Glutamatergic neuron (in vitro differentiated cells): ENCODE measurements around the gene ETF1. TPM values are rescaled to one million over a fixed set of nuclear protein-coding genes. Genes with fewer than 3 reads are reported as not detected.
A peak's percentile ranks its signal among the peaks of the same experiment; 100 is the strongest.

Experiments used
- DNase-seq: peaks from one replicate; pipeline ENCODE4 v3.0.0; 2022
- H3K27ac Mint-ChIP-seq: one replicate; pipeline ENCODE4 v1.8.0; 2020; ENCODE audit warnings: mild to moderate bottlenecking, mixed read lengths, inconsistent platforms; ENCODE audit not compliant: unreplicated experiment
- H3K27me3 Mint-ChIP-seq: one replicate; pipeline ENCODE4 v1.8.0; 2020; ENCODE audit warnings: mild to moderate bottlenecking, moderate library complexity, mixed read lengths, inconsistent platforms; ENCODE audit not compliant: unreplicated experiment
- H3K36me3 Mint-ChIP-seq: one replicate; pipeline ENCODE4 v1.8.0; 2020; ENCODE audit warnings: mild to moderate bottlenecking, mixed read lengths, inconsistent platforms; ENCODE audit not compliant: unreplicated experiment
- H3K4me1 Mint-ChIP-seq: one replicate; pipeline ENCODE4 v1.8.0; 2020; ENCODE audit warnings: mild to moderate bottlenecking, low read depth, mixed read lengths, inconsistent platforms; ENCODE audit not compliant: unreplicated experiment
- H3K4me3 Mint-ChIP-seq: one replicate; pipeline ENCODE4 v1.8.0; 2020; ENCODE audit warnings: mild to moderate bottlenecking, mixed read lengths, inconsistent platforms; ENCODE audit not compliant: unreplicated experiment
- H3K9me3 Mint-ChIP-seq: one replicate; pipeline ENCODE4 v1.8.0; 2020; ENCODE audit warnings: mild to moderate bottlenecking, moderate library complexity, mixed read lengths, inconsistent platforms; ENCODE audit not compliant: unreplicated experiment
- total RNA-seq: library from RNA; stranded (reverse); fragmentation: NEBNext Ultra II Directional; extraction: Animal tissue kit (Norgen Biotek cat#: 25700); gene quantifications from one replicate; pipeline ENCODE4 v1.2.1, GENCODE V29; 2021; ENCODE audit not compliant: unreplicated experiment
- TF ChIP-seq, protein P1 (sequence below): fragments of 200-600 bp; sonication (generic); IDR thresholded peaks from one replicate; pipeline ENCODE4 v1.5.0; 2021; ENCODE audit not compliant: partially characterized antibody, unreplicated experiment

Gene ETF1
- total RNA-seq, 1 donor from 2014 or later, result 70.4 TPM

DNA sequence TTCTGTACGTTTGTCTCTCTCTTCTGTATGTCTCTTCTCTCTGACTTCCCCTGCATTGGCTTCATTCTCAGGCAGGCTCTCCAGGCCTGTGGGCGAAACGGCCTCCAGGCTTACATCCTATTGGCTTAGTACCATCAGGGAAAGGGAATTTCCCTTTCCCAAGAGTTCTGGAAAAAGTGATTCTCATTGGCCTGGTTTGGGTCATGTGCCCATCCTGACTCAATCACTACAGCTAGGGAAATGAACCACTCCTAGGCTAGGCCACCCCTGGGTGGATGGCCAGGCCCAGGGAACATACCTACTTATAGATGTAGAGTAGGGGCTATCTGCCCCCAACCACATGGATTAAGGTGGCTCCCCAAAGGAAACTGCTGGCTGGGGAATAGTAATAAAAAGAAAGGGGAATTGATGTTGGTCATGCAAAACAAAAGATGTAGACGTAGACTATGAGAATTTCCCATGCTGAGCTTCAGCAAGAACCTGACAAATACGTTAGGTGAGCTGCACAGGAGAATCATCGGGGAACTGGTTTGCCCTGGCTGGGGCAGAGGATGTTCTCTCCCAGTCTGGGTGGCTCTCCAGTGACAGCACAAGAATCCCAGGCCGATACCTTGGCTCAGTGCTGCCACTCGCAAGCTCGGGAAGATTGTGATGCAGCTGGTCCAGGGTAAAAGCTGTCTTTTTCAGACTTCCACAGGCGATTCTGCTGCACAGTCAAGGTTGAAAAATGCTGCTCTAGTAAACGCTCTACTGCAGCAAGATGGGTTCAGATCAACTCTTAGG lies 81.5 kb downstream of the ETF1 start:
- DNase-seq, result no peak
- peaks cover 3% of the 10 kb centered on the region for H3K27me3 Mint-ChIP-seq

DNA sequence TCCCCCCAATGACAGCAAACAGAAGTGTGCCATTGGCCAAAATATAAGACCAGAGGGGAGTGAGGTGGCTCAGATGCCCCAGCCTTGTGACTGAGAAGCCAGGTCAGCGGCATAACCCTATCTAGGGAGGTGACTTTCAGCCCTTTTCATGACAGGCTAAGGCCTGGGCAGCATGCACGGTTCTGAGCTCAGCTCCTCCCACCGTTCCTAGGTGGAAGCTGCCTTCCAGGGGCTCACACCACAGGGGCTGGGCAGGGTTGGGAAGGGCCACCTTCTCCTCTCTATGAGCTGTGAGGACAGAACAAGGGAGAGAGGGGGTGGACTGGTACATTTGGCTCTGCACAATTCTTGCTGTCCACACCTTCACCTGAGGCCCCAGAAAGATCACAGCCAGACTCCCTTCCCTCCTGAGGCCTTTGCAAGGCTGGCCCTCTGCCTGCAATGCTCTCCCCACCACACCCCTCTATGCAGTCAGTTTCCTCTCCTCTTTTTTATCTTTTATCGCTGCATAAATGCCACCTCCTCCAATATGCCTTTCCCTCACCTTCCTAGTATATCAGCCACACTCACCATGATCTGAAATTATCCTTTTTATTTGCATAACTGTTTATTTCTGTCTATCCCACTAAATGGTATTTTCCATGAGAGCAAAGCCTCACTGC lies 82.9 kb downstream of the ETF1 start:
- peaks cover 8% of the 10 kb centered on the region for H3K9me3 Mint-ChIP-seq
- H3K27me3 Mint-ChIP-seq, result peaks cover 2% of the 10 kb centered on the region
- H3K4me1 Mint-ChIP-seq, result peaks cover 13% of the 10 kb centered on the region
- H3K4me3 Mint-ChIP-seq, result no peak overlapping the region
- TF ChIP-seq, protein P1, sequence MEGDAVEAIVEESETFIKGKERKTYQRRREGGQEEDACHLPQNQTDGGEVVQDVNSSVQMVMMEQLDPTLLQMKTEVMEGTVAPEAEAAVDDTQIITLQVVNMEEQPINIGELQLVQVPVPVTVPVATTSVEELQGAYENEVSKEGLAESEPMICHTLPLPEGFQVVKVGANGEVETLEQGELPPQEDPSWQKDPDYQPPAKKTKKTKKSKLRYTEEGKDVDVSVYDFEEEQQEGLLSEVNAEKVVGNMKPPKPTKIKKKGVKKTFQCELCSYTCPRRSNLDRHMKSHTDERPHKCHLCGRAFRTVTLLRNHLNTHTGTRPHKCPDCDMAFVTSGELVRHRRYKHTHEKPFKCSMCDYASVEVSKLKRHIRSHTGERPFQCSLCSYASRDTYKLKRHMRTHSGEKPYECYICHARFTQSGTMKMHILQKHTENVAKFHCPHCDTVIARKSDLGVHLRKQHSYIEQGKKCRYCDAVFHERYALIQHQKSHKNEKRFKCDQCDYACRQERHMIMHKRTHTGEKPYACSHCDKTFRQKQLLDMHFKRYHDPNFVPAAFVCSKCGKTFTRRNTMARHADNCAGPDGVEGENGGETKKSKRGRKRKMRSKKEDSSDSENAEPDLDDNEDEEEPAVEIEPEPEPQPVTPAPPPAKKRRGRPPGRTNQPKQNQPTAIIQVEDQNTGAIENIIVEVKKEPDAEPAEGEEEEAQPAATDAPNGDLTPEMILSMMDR, result no peak
- no peaks in the 10 kb centered on the region for H3K36me3 Mint-ChIP-seq
- DNase-seq, result no peak
- no peak overlapping the region for H3K27ac Mint-ChIP-seq

More for the DNA sequence above, 81.5 kb downstream of the ETF1 start:
- H3K9me3 Mint-ChIP-seq, result peaks cover 6% of the 10 kb centered on the region
- H3K27ac Mint-ChIP-seq, result peak overlapping the region; percentile 8
- H3K4me1 Mint-ChIP-seq, result peaks cover 13% of the 10 kb centered on the region
- TF ChIP-seq, protein P1, result no peak
- H3K4me3 Mint-ChIP-seq, result no peak overlapping the region
- H3K36me3 Mint-ChIP-seq, result no peaks in the 10 kb centered on the region

- Mint-ChIP-seq H3K36me3 (no peaks in the 10 kb centered on the region), H3K27me3 (peaks cover 2% of the 10 kb centered on the region)
Measured at GRCh38 chr5:138459311-138459933, 83.6 kb downstream of the ETF1 start.

GRCh38 chr5:138458856-138459255 lies 84.2 kb downstream of the ETF1 start:
- H3K4me1 Mint-ChIP-seq, result peaks cover 13% of the 10 kb centered on the region
- DNase-seq, result no peak
- H3K36me3 Mint-ChIP-seq, result no peaks in the 10 kb centered on the region
- peaks cover 8% of the 10 kb centered on the region for H3K9me3 Mint-ChIP-seq
- TF ChIP-seq, protein P1, result no peak
- H3K27ac Mint-ChIP-seq, result no peak overlapping the region
- H3K27me3 Mint-ChIP-seq, result no peaks in the 10 kb centered on the region
- no peak overlapping the region for H3K4me3 Mint-ChIP-seq

More at GRCh38 chr5:138459311-138459933, 83.6 kb downstream of the ETF1 start:
- no peak for DNase-seq
- TF ChIP-seq, protein P1, result no peak
- no peak overlapping the region for H3K27ac Mint-ChIP-seq
- H3K9me3 Mint-ChIP-seq, result peaks cover 8% of the 10 kb centered on the region
- H3K4me1 Mint-ChIP-seq, result peaks cover 13% of the 10 kb centered on the region
- H3K4me3 Mint-ChIP-seq, result no peak overlapping the region
